CD4-positive, alpha-beta T cell (primary cell): Measurements from ENCODE around the gene LOXL1. TPM values are rescaled to one million over a fixed set of nuclear protein-coding genes. Genes with fewer than 3 reads are reported as not detected.

Source experiments
- ATAC-seq: fragments of 200-7000 bp; cut with Tn5 transposase; one replicate; pipeline ENCODE4 v1.10.0; 2022; ENCODE audit warnings: mild to moderate bottlenecking; ENCODE audit not compliant: poor library complexity
- CTCF ChIA-PET: fragments of 350-600 bp; sonication (Branson Sonifier 250); formaldehyde crosslinking; loops from one replicate; lab custom pipeline; 2021; ENCODE audit warnings: antibody characterized with exemption, inconsistent platforms; lab: Charles Lee
- POLR2A ChIA-PET: fragments of 350-600 bp; sonication (Branson Sonifier 250); formaldehyde crosslinking; loops from one replicate; lab custom pipeline; 2021; ENCODE audit warnings: antibody characterized with exemption, inconsistent platforms; lab: Charles Lee
- DNase-seq, 14 experiments: peaks; one replicate each; pipeline ENCODE4 v3.0.0-alpha.2; 2013 to 2020; ENCODE audit warnings: mixed read lengths in 2 of 14
- H3K27ac ChIP-seq, 2 donors: one replicate each; pipeline versions ENCODE4 v1.5.1 to v1.7.0; 2013; ENCODE audit warnings: low read length in 2 of 2, low read depth in 1 of 2, mild to moderate bottlenecking in 1 of 2
- H3K27me3 ChIP-seq, 2 experiments: 1 replicate in 1 of 2; 2 replicates in 1 of 2; pipeline versions ENCODE4 v1.6.1 to v1.7.0; 2013; ENCODE audit warnings: low read length in 2 of 2, control low read depth in 1 of 2, mild to moderate bottlenecking in 1 of 2, moderate library complexity in 1 of 2; ENCODE audit not compliant: insufficient read depth in 2 of 2, control insufficient read depth in 1 of 2
- H3K36me3 ChIP-seq: one replicate; pipeline ENCODE4 v1.6.1; 2013; ENCODE audit warnings: low read length, control low read depth; ENCODE audit not compliant: insufficient read depth
- H3K4me1 ChIP-seq: one replicate; pipeline ENCODE4 v1.6.1; 2013; ENCODE audit warnings: low read length, control low read depth; ENCODE audit not compliant: insufficient read depth
- H3K4me3 ChIP-seq: one replicate; pipeline ENCODE4 v1.5.1; 2013; ENCODE audit warnings: mild to moderate bottlenecking, low read length, moderate library complexity
- H3K9me3 ChIP-seq, 2 experiments: 1 replicate in 1 of 2; 2 replicates in 1 of 2; pipeline versions ENCODE4 v1.6.1 to v1.7.0; 2013; ENCODE audit warnings: low read length in 2 of 2, mild to moderate bottlenecking in 2 of 2, control low read depth in 1 of 2, moderate library complexity in 1 of 2; ENCODE audit not compliant: control insufficient read depth in 1 of 2, insufficient read depth in 1 of 2
- H3K27ac Mint-ChIP-seq: one replicate; pipeline ENCODE4 v1.8.0; 2020; ENCODE audit warnings: mixed read lengths
- H3K27me3 Mint-ChIP-seq: one replicate; pipeline ENCODE4 v1.8.0; 2021; ENCODE audit warnings: mixed read lengths
- H3K36me3 Mint-ChIP-seq: one replicate; pipeline ENCODE4 v1.8.0; 2021; ENCODE audit warnings: low read depth, mixed read lengths
- H3K4me1 Mint-ChIP-seq: one replicate; pipeline ENCODE4 v1.8.0; 2021; ENCODE audit warnings: low read depth, mixed read lengths
- H3K4me3 Mint-ChIP-seq: one replicate; pipeline ENCODE4 v1.8.0; 2020; ENCODE audit warnings: mild to moderate bottlenecking, mixed read lengths
- H3K9me3 Mint-ChIP-seq: one replicate; pipeline ENCODE4 v1.8.0; 2020; ENCODE audit warnings: mixed read lengths
- CTCF ChIP-seq: fragments of 200-600 bp; IDR thresholded peaks from one replicate; pipeline ENCODE4 v1.8.0; 2022; ENCODE audit warnings: antibody characterized with exemption, mild to moderate bottlenecking
- intact Hi-C, 2 experiments: fragments of 100-400 bp; cut with DNase I in 1 of 2; cut with micrococcal nuclease in 1 of 2; formaldehyde crosslinking; loops; one replicate each; pipeline versions ENCODE4 v1.15.1 to v1.9.0; 2023 to 2025; cut with DNase I, micrococcal nuclease
- total RNA-seq, 174 experiments: library from RNA in 2 of 174; stranded (reverse) in 2 of 174; gene quantifications; one replicate each; pipeline ENCODE4 v1.2.3 and lab custom pipeline; 2021 to 2026

LOXL1 gene
- total RNA-seq, 2 experiments from 2014 or later = 3.0 to 3.5 TPM

- peaks cover 89% of the 10 kb centered on the region for H3K4me1 ChIP-seq
- CTCF ChIA-PET = interaction anchor here (1.5 kb wide), 1 partner anchor 15 kb away, joined by 3 read pairs; no protein-coding TSS in a partner anchor
- peak; percentile 10 for ATAC-seq
Measured at GRCh38 chr15:73924171-73924921, 1.9 kb upstream of the LOXL1 start.

GRCh38 chr15:73925848-73926218 lies 429 bp upstream of the LOXL1 start:
- TF ChIP-seq CTCF = no peak
- Mint-ChIP-seq H3K4me3 (peak overlapping the region; percentile 65), H3K27me3 (no peaks in the 10 kb centered on the region), H3K36me3 (no peaks in the 10 kb centered on the region), H3K27ac (no peak overlapping the region), H3K9me3 (no peaks in the 10 kb centered on the region), H3K4me1 (peaks cover 49% of the 10 kb centered on the region)
- H3K27ac ChIP-seq = no peak overlapping the region
- no peaks in the 10 kb centered on the region for H3K27me3 ChIP-seq
- no peak for ATAC-seq
- intact Hi-C loops = loop anchor here in 1 of 2 experiments (5.0 kb wide), 1 partner anchor 54 kb away; the partner anchor contains the start of gene TBC1D21
- H3K4me3 ChIP-seq = no peak overlapping the region
- POLR2A ChIA-PET = interaction anchor here (0.6 to 2.4 kb wide), 2 partner anchors 69 to 801 kb away, joined by 3 to 9 read pairs; partner anchors contain the start of gene PML
- peaks cover 84% of the 10 kb centered on the region for H3K4me1 ChIP-seq
- DNase-seq = no peak
- H3K36me3 ChIP-seq = no peaks in the 10 kb centered on the region
- H3K9me3 ChIP-seq = no peaks in the 10 kb centered on the region
- CTCF ChIA-PET = no interaction called here

More at GRCh38 chr15:73924171-73924921, 1.9 kb upstream of the LOXL1 start:
- no peak overlapping the region for H3K4me3 ChIP-seq
- no peak for TF ChIP-seq CTCF
- H3K9me3 ChIP-seq = peaks cover 0 to 1% of the 10 kb centered on the region in 2 experiments
- peak in 4 of 14 experiments; percentile 32 to 54 (median 42) for DNase-seq
- Mint-ChIP-seq H3K27ac (peak overlapping the region; percentile 85), H3K27me3 (no peaks in the 10 kb centered on the region), H3K36me3 (peaks cover 12% of the 10 kb centered on the region), H3K4me1 (peaks cover 60% of the 10 kb centered on the region), H3K4me3 (peak overlapping the region; percentile 67), H3K9me3 (no peaks in the 10 kb centered on the region)
- intact Hi-C loops = no loop called here
- H3K36me3 ChIP-seq = peaks cover 2% of the 10 kb centered on the region
- peak overlapping the region; percentile 44 to 63 for H3K27ac ChIP-seq
- POLR2A ChIA-PET = no interaction called here
- no peaks in the 10 kb centered on the region for H3K27me3 ChIP-seq

GRCh38 chr15:73927003-73927475 lies 777 bp downstream of the LOXL1 start:
- Histone ChIP-seq H3K4me3 (peak overlapping the region; percentile 59), H3K9me3 (no peaks in the 10 kb centered on the region), H3K27ac (peak overlapping the region in 1 of 2 donors; percentile 37), H3K4me1 (peaks cover 86% of the 10 kb centered on the region), H3K36me3 (no peaks in the 10 kb centered on the region), H3K27me3 (no peaks in the 10 kb centered on the region)
- Mint-ChIP-seq H3K36me3 (no peaks in the 10 kb centered on the region), H3K27ac (no peak overlapping the region), H3K4me3 (peak overlapping the region; percentile 15), H3K4me1 (peaks cover 40% of the 10 kb centered on the region), H3K9me3 (no peaks in the 10 kb centered on the region), H3K27me3 (no peaks in the 10 kb centered on the region)
- DNase-seq (peak; percentile 11 to 71 (median 33)), ATAC-seq (peak; percentile 10)
- ChIA-PET POLR2A (interaction anchor here (0.6 to 2.4 kb wide), 10 partner anchors 8 to 1274 kb away, joined by 3 to 9 read pairs (median 4); partner anchors contain the start of genes C15orf39 and PML), CTCF (interaction anchor here (0.6 to 2.2 kb wide), 22 partner anchors 9 to 1144 kb away, joined by 3 to 14 read pairs (median 6); partner anchors contain the start of genes PML and TBC1D21)
- intact Hi-C loops = loop anchor here (1.0 to 5.0 kb wide), 2 partner anchors 53 to 55 kb away; partner anchors contain the start of gene TBC1D21 (in 1 of the 2)
- TF ChIP-seq CTCF = no peak
